Activated CD8-positive, alpha-beta T cell treated with anti-CD3 and anti-CD28 coated beads for 36 hours (primary cell): ENCODE results near the gene LIMS2. TPM values are rescaled to one million over a fixed set of nuclear protein-coding genes. Genes with fewer than 3 reads are reported as not detected.

Experiments used
- ATAC-seq: fragments of 200-7000 bp; cut with Tn5 transposase; one replicate; pipeline ENCODE4 v1.10.0; 2021; ENCODE audit warnings: mild to moderate bottlenecking, moderate library complexity
- CTCF ChIA-PET: fragments of 350-600 bp; sonication (Branson Sonifier 250); formaldehyde crosslinking; loops from one replicate; lab custom pipeline; 2021; ENCODE audit warnings: antibody characterized with exemption; lab: Charles Lee
- POLR2A ChIA-PET: fragments of 350-600 bp; sonication (Branson Sonifier 250); formaldehyde crosslinking; loops from one replicate; lab custom pipeline; 2021; ENCODE audit warnings: antibody characterized with exemption; lab: Charles Lee
- DNase-seq: peaks from one replicate; pipeline ENCODE4 v3.0.0-alpha.2; 2020
- H3K27ac Mint-ChIP-seq: one replicate; pipeline ENCODE4 v1.8.0; 2021; ENCODE audit warnings: mild to moderate bottlenecking, mixed read lengths
- H3K27me3 Mint-ChIP-seq: one replicate; pipeline ENCODE4 v1.8.0; 2021; ENCODE audit warnings: mixed read lengths
- H3K36me3 Mint-ChIP-seq: one replicate; pipeline ENCODE4 v1.8.0; 2021; ENCODE audit warnings: low read depth, mixed read lengths
- H3K4me1 Mint-ChIP-seq: one replicate; pipeline ENCODE4 v1.8.0; 2021; ENCODE audit warnings: low read depth, mixed read lengths
- H3K4me3 Mint-ChIP-seq: one replicate; pipeline ENCODE4 v1.8.0; 2021; ENCODE audit warnings: mild to moderate bottlenecking, moderate library complexity, mixed read lengths
- H3K9me3 Mint-ChIP-seq: one replicate; pipeline ENCODE4 v1.8.0; 2021; ENCODE audit warnings: mixed read lengths
- CTCF ChIP-seq: fragments of 200-600 bp; IDR thresholded peaks from one replicate; pipeline ENCODE4 v1.8.0; 2022; ENCODE audit warnings: antibody characterized with exemption, mild to moderate bottlenecking
- intact Hi-C: fragments of 100-400 bp; cut with micrococcal nuclease; formaldehyde crosslinking; loops from one replicate; pipeline ENCODE4 v1.10.0; 2022
- total RNA-seq, 2 experiments: library from RNA; stranded (reverse); gene quantifications; one replicate each; pipeline ENCODE4 v1.2.3, GENCODE V29; 2021

LIMS2 gene
- total RNA-seq, 2 experiments from 2014 or later: 22.1 to 23.6 TPM

GRCh38 chr2:127615511-127616166, 59.7 kb downstream of the LIMS2 start:
- no peaks in the 10 kb centered on the region for H3K36me3 Mint-ChIP-seq
- ChIA-PET CTCF (interaction anchor here (1.0 to 1.4 kb wide), 4 partner anchors 24 to 35 kb away, joined by 3 to 7 read pairs (median 4); no protein-coding TSS in a partner anchor), POLR2A (interaction anchor here (0.7 kb wide), 1 partner anchor 15 kb away, joined by 3 read pairs; no protein-coding TSS in a partner anchor)
- TF ChIP-seq CTCF: no peak
- DNase-seq (no peak), ATAC-seq (no peak)
- intact Hi-C loops: no loop called here
- H3K27ac Mint-ChIP-seq: no peak overlapping the region
- H3K4me1 Mint-ChIP-seq: peaks cover 22% of the 10 kb centered on the region
- no peak overlapping the region for H3K4me3 Mint-ChIP-seq
- peaks cover 7% of the 10 kb centered on the region for H3K27me3 Mint-ChIP-seq
- H3K9me3 Mint-ChIP-seq: peaks cover 5% of the 10 kb centered on the region

- POLR2A ChIA-PET: no interaction called here
- Mint-ChIP-seq H3K27ac (no peak overlapping the region), H3K36me3 (no peaks in the 10 kb centered on the region), H3K4me3 (no peak overlapping the region), H3K27me3 (peaks cover 7% of the 10 kb centered on the region), H3K4me1 (peaks cover 22% of the 10 kb centered on the region), H3K9me3 (peaks cover 5% of the 10 kb centered on the region)
- DNase-seq: no peak
- ATAC-seq: no peak
- CTCF ChIA-PET: interaction anchor here (1.2 to 1.6 kb wide), 2 partner anchors 23 to 35 kb away, joined by 3 to 9 read pairs; no protein-coding TSS in a partner anchor
- intact Hi-C loops: no loop called here
- TF ChIP-seq CTCF: no peak
Measured at GRCh38 chr2:127614731-127615130, 60.6 kb downstream of the LIMS2 start.

- H3K4me3 Mint-ChIP-seq: no peak overlapping the region
- no peak for TF ChIP-seq CTCF
- peaks cover 22% of the 10 kb centered on the region for H3K4me1 Mint-ChIP-seq
- ChIA-PET CTCF (interaction anchor here (1.6 kb wide), 1 partner anchor 23 kb away, joined by 9 read pairs; no protein-coding TSS in a partner anchor), POLR2A (no interaction called here)
- H3K27ac Mint-ChIP-seq: no peak overlapping the region
- peaks cover 5% of the 10 kb centered on the region for H3K9me3 Mint-ChIP-seq
- H3K36me3 Mint-ChIP-seq: no peaks in the 10 kb centered on the region
- DNase-seq (no peak), ATAC-seq (no peak)
- intact Hi-C loops: no loop called here
- H3K27me3 Mint-ChIP-seq: peaks cover 7% of the 10 kb centered on the region
Measured at GRCh38 chr2:127614246-127614645, 61.1 kb downstream of the LIMS2 start.

GRCh38 chr2:127612111-127612822, 63.1 kb downstream of the LIMS2 start:
- intact Hi-C loops: no loop called here
- TF ChIP-seq CTCF: no peak
- CTCF ChIA-PET: no interaction called here
- H3K9me3 Mint-ChIP-seq: peaks cover 5% of the 10 kb centered on the region
- ATAC-seq (no peak), DNase-seq (no peak)
- no peaks in the 10 kb centered on the region for H3K36me3 Mint-ChIP-seq
- H3K27me3 Mint-ChIP-seq: peaks cover 7% of the 10 kb centered on the region
- POLR2A ChIA-PET: no interaction called here
- no peak overlapping the region for H3K27ac Mint-ChIP-seq
- H3K4me3 Mint-ChIP-seq: no peak overlapping the region
- H3K4me1 Mint-ChIP-seq: peaks cover 22% of the 10 kb centered on the region
